ENCODE data around the gene CBX1.
"Not testable (repeated sequence)": the region's sequence is repeated elsewhere in the genome, so short reads cannot be mapped to it uniquely, and the experiment has no call there.

The CBX1 gene

DNA sequence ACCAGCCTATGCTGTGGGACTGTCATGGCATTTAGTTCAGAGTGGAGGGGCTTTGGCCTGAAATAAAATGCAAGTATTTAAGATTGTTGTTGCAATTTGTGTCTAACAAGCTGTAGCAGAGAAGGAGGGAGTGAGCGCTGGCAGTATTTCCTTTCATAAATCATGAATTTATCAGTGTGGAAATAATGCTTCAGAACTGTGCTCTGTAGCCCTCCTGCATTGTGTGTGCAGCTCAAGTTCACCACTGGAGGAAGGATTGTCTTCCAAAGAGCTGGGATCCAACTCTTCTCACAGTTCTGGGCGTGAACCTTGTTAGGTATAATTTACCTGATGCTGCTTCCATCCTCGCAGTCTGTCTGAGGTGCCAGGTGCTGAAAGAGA is 21.4 kb upstream of the CBX1 start:
- no peak for DNase-seq

DNA sequence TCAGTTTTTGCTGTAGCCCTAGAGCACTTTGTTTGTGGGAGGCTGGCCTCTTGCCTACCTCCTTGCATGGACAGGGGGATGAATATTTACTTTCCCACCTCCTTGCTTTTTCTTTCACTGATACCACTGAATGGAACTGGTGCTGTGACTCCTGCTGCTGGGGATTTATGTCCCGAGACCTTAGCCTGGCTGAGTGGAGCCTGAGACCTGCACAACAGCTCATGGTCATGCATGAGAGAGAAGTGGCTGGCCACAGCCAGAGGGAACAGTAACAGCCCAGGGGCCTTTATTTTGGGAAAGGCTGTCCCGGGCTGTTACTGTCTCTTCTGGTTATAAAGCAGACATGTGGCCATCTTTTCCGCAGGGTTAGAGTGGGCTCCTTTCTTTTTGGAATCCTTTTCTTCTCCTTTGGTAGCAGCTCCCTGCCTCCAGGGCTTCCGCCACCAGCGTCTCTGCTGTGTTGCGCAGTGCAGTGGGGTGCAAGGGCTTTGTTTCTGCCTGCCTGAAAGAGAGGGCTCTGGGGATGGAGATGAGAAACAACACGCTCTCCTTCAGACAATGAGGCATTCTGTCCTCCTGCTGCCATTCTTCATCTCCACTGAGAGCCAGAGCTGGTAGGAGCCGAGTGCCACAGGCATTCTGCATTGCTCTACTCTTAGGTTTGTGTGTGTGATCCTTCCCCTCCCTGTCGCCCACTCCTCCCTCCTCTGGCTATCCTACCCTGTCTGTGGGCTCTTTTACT is 20.8 kb upstream of the CBX1 start:
- DNase-seq = no peak

DNA sequence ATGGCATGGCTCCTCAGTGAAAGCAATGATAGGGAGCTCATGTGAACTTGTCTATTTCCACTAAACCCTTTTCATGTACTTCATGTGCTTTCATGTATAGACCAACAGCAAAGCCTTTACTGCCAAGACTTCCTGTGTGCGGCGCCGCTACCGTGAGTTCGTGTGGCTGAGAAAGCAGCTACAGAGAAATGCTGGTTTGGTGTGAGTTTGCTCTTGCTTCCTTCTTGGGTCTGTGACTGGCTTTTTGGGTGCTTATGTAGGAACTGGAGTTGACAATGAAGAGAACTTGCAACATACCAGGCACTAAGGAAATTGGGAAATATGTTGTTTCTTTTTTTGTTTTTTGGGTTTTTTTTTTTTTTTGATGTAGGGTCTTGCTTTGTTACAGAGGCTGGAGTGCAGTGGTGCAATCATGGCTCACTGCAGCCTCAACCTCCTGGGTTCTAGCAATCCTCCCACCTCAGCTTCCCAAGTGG is 12.0 kb upstream of the CBX1 start:
- peak; percentile 45 for DNase-seq

DNA sequence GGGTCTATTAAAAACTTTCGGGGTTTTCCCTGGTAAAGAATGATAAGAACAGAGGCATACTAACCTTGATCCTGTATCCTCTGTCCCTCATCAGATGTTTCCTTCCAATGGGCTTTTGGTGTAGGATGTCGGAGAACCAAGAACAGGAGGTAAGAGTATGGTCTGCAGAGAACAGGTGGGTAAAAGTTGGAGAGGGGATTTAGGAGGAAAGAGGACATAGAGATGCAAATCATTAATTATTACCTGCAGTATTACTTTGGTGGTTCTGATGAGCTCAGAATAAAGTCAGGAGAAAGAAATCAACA is 10.6 kb upstream of the CBX1 start:
- no peak for DNase-seq

DNA sequence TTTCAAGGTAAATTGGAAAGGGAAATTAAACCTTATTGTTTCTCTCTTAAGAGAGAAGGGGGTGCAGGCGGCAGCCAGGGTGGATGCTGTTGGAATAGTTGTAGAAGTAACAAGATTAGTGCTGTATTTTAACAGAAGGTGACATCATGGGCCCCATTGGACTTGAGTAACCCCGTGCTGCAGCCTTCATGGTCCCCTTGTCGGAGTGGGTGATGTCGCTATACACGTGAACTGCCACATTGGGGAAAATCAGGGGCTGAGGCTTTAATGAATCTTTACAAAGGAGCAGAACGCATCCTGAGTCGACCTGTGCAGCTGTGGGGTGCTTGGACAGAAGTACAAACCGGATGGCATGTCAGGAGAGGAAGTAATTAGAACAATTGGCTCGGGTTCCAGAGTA is 9.5 kb upstream of the CBX1 start:
- DNase-seq = no peak

DNA sequence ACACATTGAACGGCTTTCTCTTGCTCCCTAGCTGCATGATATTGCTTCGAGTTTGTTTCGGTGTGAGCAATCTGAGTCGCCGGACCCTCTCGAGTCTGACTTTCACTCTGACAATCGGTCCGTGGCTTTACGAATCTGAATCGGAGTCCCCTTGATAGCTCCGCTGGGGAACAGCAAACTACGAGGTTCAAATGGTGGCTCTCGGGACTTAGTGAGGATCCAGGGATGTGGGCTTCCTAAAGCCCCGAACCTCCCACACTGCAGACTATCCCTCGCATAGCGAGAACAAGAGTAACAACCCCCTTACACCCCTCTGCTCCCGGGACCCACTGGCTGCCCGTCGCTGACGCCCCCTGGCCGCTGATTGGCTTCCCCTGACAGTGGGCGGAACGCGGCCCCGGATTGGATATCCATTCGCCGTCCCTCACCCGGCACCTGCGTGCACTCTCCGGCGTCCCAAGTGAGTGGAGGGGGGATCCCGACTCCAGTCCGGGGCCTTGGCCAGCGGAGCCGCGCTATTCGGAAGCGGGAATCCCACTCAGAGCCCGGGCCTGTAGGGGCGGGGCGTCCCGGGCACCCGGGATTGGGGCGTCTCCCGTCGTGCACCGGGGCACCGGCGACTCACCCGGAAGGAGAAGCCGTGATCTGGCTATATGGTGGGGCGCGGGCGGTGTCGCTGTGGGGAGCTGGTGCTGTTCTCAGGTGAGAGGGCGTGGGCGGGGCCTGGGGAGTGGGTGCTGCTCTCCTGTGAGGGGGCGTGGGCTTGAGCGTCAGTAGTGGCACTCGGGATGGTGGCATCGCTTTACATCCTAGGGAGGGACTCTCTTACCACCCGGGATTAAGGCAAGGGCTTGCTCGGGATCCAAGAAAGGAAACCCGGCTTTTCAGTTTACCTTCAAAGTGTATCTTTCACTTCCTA is 6.1 kb upstream of the CBX1 start, which contains the start of gene SNX11:
Gene SNX11, plus strand, starts transcription at position 630 of the 919 bp plus-strand sequence. CDS start 4,278 bp downstream, outside the sequence.
- peak; percentile 94 for DNase-seq

DNA sequence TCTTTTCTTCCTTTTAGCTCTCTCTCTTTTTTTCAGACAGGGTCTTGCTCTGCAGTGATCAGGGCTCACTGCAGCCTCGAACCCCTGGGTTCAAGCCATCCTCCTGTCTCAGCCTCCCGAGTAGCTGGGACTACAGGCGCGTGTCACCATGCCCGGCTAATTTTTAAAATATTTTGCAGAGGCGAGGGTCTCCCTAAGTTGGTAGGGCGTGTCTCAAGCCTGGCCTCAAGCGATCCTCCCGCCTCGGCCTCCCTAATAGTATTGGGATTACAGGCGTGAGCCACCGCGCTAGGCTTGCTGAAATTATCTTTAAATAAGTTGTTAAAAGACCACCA is 5.5 kb upstream of the CBX1 start:
- DNase-seq = no peak

DNA sequence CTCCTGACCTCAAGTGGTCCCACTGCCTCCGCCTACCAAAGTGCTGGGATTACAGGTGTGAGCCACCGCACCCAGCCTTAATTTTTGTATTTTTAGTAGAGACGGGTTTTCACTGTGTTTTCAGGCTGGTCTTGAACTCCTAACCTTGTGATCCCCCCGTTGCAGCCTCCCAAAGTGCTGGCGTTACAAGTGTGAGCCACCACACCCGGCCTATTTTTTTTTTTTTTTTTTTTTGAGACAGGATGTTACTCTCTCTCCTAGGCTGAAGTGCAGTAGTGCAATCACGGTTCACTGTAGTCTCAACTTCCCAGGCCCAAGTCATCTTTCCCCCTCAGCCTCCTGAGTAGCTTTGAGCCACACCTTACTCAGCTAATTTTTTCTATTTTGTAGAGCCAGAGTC is 3.2 kb upstream of the CBX1 start:
- no peak for DNase-seq

DNA sequence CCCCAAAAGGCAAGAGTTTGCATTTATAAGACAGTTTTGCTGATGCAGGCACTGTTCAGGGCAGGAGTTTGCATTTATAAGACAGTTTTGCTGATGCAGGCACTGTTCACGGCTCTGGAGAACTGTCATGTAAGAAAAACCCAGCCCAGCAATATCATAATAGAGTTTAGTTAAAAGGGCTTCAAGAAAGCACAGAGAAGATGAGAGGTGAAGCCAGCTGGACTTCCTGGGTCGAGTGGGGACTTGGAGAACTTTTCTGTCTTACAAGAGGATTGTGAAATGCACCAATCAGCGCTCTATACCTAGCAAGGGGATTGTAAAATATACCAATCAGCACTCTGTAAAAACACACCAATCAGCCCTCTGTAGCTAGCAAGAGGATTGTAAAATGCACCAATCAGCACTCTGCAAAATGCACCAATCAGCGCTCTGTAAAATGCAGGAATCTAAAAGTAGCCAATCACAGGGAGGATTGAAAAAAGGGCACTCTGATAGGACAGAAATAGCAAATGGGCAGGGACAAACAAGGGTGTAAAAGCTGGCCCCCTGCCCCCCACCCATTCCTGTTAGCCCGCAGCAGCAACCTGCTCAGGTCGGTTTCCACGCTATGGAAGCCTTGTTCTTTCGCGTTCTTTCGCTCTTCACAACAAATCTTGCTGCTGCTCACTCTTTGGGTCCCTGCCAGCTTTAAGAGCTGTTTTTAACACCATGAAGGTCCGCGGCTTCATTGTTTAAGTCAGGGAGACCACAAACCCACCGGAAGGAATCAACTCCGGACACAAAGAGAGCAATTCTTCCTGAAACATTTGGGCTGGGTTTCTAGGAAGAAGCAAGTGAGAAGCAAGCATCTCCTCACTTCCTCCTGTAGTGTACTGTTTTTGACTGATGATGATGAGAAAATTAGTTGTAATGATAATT is 1.8 kb upstream of the CBX1 start:
- DNase-seq = peak; percentile 56

DNA sequence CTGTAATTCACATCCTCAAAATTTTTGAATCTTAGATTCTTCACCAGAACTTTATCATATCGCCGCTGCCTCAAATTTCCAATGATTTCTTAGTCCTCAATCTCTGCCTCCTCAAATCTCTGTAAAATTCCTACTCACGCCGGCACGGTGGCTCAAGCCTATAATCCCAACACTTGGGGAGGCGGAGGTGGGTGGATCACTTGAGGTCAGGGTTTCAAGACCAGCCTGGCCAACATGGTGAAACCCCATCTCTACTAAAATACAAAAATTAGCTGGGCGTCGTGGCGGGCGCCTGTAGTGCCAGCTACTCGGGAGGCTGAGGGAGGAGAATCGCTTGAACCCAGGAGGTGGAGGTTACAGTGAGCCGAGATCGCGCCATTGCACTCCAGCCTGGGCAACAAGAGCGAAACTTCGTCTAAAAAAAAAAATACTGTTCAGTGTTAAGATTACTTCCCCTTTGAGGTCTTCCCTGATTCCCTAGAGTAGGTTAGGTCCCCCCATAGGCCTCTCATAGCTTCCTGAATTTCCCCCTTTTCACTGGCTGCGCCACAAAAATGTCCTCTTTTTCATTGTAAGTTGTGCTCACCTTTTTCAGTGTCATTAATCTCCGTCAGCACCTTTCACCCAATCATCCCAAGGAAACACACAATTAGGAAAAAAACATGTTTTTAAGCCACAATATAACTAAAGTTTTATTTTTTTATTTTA is 919 bp upstream of the CBX1 start:
- DNase-seq = no peak

DNA sequence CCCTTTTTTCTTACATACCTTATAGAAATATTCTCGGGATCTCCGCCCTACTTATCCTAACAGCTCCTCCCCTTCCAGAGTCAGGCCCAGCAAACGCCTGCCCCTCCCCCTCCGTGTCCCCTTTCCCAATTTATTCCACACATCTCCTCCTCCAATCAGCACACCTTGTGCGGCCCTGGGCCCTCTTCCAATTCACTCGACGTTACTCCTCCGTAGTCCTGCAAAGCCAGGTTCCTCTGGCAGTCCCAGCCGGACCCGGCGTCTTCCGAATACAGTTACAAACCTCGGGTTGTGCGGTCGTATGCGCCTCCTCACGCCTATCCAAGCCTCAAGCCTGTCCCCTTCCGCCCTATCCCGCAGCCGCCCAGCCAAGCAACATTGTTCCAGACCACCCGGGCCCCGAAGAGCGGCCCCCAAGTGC is 677 bp downstream of the CBX1 start:
- no peak for DNase-seq

DNA sequence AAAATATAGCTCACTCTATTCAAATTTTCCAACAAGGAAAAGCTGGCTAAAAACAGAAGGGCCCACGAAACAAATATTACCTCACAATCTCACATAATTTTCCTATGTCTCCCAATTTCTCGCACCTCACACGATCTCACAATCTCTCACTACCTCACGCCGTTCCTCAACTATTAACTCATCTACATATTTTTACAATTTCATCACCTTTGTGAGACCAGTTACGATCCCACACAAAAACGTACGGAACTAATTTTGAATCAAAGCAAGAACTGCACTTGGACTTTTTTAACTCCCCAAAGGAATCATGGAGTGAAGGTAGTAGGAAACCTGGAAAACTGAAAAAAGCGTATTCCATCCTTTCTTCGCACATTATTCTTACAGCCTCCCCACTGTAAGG is 1.1 kb downstream of the CBX1 start:
- no peak for DNase-seq

DNA sequence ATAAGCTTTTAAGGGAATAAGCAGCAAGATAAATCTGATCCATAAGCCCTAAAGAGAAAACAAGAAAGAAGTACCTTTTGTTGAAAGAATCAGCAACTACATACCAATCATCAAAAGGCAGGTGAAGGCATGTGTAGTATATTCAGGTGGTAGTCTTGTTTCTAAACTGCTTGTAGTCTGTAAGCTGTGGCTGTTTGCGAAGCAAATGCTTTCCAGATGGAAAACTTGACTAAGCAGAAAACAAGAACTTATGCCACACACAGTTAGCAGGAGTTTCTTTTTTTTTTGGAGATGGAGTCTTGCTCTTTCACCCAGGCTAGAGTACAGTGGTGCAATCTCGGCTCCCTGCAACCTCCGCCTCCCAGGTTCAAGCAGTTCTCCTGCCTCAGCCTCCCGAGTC is 5.7 kb downstream of the CBX1 start:
- no peak for DNase-seq

DNA sequence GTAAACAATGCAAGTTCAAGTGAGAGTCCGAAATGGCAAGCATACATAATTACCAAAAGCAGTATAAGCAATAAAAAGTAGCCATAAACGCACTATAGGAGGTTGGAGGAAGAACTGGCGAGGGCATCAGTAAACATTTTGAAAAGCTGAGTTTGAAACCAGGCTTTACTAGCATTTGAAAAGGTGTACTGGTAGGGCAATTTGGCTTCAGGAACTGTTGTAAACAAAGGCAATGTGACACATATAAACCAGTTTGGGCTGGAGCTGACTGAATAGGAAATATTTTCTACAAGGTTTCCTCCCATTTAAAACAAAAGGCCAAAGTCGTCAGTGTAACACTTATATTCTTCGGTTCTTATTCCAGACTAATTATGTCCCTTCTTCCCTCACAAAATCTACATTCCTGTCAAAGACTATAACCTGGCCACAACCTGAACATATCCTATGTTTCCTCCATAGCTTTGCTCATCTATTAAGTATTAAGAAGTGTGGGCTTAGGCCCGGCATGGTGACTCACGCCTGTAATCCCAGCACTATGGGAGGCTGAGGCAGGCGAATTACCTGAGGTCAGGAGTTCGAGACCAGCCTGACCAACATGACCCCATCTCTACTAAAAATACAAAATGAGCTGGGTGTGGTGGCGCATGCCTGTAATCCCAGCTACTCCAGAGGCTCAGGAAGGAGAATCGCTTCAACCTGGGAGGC is 7.8 kb downstream of the CBX1 start:
- DNase-seq = no peak

DNA sequence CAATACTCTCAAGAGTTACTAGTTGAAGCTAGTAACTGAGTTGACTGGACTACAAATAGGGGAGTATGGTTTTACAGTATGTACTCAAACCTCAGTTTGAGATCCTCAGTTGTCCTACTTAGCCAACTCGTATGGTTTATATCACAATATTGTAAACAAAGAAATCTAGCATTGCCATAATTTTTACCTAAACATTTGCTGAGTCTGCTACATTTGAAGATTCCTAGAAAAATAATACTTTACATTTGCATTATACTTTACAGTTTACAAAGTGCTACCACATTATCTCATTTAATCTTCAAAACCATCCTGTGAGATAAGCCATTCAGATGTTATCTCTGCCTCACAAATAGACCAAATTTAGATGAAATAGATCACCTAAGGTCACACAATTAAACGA is 16.3 kb downstream of the CBX1 start:
- no peak for DNase-seq

DNA sequence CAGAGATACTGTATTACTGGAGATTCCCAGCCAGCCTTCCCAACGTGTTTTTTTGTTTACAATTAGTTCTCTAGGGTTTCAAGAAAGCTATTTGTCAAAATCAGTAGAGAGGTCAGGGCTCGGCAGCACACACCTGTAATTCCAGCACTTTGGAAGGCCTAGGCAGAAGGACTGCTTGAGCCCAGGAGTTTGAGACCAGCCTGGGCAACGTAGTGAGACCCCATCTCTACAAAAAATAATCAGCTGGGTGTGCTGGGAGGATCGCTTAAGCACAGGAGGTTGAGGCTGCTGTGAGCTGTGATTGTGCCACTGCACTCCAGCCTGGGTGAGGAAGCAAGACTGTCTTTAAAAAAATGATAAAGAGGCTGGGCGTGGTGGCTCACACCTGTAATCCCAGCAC is 19.4 kb downstream of the CBX1 start:
- DNase-seq = no peak

DNA sequence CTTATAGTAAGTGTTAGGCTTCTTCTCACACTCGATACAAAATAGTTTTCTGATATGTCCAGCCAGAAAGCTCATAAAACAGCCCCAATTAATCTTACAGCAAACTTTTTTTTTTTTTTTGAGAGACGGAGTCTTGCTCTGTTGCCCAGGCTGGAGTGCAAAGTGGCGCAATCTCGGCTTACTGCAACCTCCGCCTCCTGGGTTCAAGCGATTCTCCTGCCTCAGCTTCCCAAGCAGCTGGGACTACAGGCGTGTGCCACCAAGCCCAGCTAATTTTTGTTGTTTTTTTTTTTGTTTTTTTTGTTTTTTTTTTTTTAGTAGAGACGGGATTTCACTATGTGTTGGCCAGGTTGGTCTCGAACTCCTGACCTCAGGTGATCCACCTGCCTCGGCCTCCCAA is 24.1 kb downstream of the CBX1 start:
- not testable (repeated sequence) for DNase-seq

DNA sequence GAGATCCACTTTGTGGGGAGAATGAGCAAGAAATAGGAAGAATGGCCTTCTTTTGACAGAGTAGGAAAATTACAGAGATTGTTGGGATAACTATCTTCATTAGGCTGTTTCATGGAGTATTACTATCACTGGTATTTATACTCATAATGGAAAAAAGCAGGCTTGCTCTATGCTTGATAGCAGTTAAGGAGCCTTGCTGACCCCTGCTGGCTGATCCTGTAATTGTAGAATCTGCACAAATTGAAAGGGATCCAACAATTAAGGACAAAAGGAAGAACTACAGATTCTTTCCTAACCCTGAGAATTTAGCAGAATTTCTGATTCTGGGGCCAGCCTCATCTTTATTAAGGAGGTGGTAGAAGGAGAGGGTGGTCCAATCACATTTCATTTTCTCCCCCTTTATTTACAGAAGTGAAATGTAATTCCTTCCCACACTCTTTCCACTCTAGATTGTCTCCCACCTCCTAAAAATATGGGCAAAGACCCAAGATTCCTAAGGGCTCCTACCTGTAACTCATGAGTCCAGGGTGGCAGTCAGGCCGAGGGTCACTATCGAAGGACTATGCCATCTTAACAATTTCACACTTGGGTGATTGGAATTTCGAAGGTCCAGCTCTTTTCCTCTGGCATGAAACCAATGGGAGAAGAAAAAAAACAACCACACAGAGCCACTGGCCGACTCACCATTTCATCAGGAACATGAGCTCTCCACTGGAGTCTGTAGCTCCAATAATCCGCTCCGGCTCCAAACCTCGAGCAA is 26.8 kb downstream of the CBX1 start:
- DNase-seq = peak; percentile 82

DNA sequence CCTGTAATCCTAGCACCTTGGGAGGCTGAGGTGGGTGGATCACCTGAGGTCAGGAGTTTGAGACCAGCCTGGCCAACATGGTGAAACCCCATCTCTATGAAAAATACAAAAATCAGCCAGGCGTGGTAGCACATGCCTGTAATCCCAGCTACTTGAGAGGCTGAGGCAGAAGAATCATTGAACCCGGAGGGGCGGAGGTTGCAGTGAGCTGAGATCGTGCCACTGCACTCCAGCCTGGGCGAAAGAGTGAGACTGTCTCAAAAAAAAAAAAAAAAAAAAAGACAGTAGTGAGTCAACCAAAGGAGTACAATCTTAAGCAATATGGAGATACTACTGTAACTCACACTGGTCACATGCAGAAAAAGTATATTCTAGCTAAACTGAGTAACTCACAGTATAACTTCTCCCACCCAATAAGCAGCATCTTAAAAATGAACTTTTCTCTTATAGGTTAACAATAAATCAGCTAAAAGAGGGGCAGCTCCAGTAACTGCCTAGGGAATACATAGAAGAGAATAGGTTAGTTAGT is 27.6 kb downstream of the CBX1 start:
- not testable (repeated sequence) for DNase-seq

DNA sequence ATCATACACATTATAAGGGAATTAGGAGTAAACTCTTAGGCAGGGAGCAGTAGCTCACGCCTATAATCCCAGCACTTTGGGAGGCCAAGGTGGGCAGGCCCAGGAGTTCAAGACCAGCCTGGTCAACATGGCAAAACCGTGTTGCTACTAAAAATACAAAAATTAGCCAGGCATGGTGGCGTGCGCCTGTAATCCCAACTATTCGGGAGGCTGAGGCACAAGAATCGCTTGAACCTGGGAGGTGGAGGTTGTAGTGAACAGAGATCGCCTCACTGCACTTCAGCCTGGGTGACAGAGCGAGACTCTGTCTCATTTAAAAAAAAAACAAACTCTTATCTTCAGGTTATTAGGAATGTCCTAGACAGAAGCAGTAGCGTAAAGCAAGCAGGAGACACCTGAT is 28.5 kb downstream of the CBX1 start:
- DNase-seq = not testable (repeated sequence)

DNA sequence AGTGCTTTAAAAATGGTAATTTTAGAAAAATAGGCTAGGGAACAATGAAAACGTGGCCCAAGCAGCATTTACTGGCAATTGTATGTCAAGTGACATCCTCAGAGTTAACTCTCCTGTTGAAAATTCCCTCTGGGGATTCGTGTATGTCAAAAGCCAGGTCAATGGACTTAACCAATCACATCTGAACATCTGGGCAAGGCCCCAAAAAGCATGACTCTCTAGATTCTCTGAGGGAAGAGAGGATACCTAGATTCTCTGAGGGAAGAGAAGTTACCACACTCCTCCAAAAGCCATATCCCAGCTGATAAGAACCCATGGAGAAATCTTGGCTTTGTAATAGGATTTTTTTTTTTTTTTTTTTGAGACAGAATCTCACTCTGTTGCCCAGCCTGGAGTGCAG is 29.6 kb downstream of the CBX1 start:
- DNase-seq = no peak
